Measurements from ENCODE around the gene AK1. TPM values are rescaled to one million over a fixed set of nuclear protein-coding genes. Genes with fewer than 3 reads are reported as not detected.

AK1 gene
- total and polyA plus RNA-seq, 2 experiments from 2014 or later, result 16.2 to 35.5 TPM

DNA sequence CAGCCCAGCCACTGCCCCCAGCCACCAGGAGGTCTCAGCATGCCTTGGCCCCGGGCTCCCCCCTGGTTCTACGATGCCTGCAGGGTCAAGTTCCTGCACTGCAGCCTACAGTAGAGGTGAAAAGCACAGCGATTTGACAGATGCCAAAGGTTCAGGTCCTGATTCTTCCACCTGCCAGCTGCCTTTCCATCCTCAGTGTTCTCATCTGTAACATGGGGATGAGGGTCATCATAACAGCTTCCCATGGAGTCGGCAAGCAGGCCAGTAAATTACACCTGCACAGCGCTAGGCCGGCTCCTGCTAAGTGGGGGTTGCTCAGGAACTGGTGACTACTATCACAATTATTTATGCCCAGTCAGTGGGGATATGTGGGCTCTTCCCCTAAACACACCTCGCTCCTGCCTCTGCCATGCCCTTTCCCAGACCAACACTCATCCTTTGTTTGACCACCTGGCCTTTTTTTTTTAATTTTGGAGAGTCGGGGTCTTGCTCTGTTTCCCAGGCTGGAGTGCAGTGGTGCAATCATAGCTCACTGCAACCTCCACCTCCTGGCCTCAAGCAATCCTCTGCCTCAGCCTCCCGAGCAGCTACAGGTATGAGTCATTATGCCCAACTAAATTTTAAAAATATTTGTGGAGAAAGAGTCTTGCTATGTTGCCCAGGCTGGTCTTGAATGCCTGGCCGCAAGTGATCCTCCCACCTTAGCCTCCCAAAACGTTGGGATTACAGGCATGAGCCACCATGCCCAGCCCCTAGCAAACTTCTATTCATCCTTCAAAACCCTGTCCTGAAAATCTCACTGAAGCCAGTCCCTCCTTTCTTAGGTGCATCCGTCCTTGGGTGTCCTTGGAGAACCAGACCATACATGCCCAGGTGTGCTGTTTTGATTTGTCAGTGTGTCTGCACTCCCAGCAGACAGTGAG lies 29.4 kb downstream of the AK1 start:
- H3K4me1 Mint-ChIP-seq, result peaks cover 8% of the 10 kb centered on the region
- no peak for DNase-seq (ENCODE audit: low spot score)
- peaks cover 8% of the 10 kb centered on the region for H3K36me3 Mint-ChIP-seq (ENCODE audit: low read depth)
- Histone ChIP-seq H3K36me3 (ENCODE audit: insufficient read depth) (no peaks in the 10 kb centered on the region), H3K27ac (ENCODE audit: low read depth) (no peak overlapping the region), H3K9me2 (ENCODE audit: insufficient read depth) (no peaks in the 10 kb centered on the region), H3K4me3 (no peak overlapping the region), H4K20me1 (replicated peaks; ENCODE audit: insufficient read depth) (no peaks in the 10 kb centered on the region), H3K27me3 (ENCODE audit: insufficient read depth) (no peaks in the 10 kb centered on the region), H3K79me2 (replicated peaks; ENCODE audit: insufficient read depth) (no peaks in the 10 kb centered on the region), H3F3A (replicated peaks; ENCODE audit: low read depth) (no peaks in the 10 kb centered on the region), H2AFZ (no peak overlapping the region), H3K4me2 (no peak overlapping the region), H3K4me1 (ENCODE audit: insufficient read depth) (no peaks in the 10 kb centered on the region; the same call in 1 of the 2 replicates)
- no peak overlapping the region; the same call in 2 of the 3 replicates for H3K4me3 Mint-ChIP-seq
- H3K27me3 Mint-ChIP-seq (ENCODE audit: insufficient read depth, low read depth, poor library complexity), result peaks cover 12% of the 10 kb centered on the region
- H3K27ac Mint-ChIP-seq, result no peak overlapping the region
- peaks cover 27% of the 10 kb centered on the region for H3K9me3 Mint-ChIP-seq
- no peak for ATAC-seq
- TF ChIP-seq STAT1 (IDR thresholded peaks at IDR 0.05; ENCODE audit: unreplicated experiment) (no peak), ZNF114 (CRISPR knock-in tag; IDR thresholded peaks at IDR 0.05) (no peak), JUNB (IDR thresholded peaks at IDR 0.05; ENCODE audit: unreplicated experiment) (no peak), CREB1 (CRISPR knock-in tag; IDR thresholded peaks at IDR 0.05; ENCODE audit: low read depth) (no peak), POLR2AphosphoS5 (IDR thresholded peaks at IDR 0.05; ENCODE audit: low read depth) (no peak), ZNF331 (CRISPR knock-in tag; IDR thresholded peaks at IDR 0.05; ENCODE audit: low read depth) (no peak), EZH2 (IDR thresholded peaks at IDR 0.05; ENCODE audit: low read depth, unreplicated experiment) (no peak), EZH2phosphoT487 (IDR thresholded peaks at IDR 0.05; ENCODE audit: unreplicated experiment) (no peak), NANOG (IDR thresholded peaks at IDR 0.05; ENCODE audit: borderline replicate concordance) (no peak)
- TF ChIP-seq, protein P1, sequence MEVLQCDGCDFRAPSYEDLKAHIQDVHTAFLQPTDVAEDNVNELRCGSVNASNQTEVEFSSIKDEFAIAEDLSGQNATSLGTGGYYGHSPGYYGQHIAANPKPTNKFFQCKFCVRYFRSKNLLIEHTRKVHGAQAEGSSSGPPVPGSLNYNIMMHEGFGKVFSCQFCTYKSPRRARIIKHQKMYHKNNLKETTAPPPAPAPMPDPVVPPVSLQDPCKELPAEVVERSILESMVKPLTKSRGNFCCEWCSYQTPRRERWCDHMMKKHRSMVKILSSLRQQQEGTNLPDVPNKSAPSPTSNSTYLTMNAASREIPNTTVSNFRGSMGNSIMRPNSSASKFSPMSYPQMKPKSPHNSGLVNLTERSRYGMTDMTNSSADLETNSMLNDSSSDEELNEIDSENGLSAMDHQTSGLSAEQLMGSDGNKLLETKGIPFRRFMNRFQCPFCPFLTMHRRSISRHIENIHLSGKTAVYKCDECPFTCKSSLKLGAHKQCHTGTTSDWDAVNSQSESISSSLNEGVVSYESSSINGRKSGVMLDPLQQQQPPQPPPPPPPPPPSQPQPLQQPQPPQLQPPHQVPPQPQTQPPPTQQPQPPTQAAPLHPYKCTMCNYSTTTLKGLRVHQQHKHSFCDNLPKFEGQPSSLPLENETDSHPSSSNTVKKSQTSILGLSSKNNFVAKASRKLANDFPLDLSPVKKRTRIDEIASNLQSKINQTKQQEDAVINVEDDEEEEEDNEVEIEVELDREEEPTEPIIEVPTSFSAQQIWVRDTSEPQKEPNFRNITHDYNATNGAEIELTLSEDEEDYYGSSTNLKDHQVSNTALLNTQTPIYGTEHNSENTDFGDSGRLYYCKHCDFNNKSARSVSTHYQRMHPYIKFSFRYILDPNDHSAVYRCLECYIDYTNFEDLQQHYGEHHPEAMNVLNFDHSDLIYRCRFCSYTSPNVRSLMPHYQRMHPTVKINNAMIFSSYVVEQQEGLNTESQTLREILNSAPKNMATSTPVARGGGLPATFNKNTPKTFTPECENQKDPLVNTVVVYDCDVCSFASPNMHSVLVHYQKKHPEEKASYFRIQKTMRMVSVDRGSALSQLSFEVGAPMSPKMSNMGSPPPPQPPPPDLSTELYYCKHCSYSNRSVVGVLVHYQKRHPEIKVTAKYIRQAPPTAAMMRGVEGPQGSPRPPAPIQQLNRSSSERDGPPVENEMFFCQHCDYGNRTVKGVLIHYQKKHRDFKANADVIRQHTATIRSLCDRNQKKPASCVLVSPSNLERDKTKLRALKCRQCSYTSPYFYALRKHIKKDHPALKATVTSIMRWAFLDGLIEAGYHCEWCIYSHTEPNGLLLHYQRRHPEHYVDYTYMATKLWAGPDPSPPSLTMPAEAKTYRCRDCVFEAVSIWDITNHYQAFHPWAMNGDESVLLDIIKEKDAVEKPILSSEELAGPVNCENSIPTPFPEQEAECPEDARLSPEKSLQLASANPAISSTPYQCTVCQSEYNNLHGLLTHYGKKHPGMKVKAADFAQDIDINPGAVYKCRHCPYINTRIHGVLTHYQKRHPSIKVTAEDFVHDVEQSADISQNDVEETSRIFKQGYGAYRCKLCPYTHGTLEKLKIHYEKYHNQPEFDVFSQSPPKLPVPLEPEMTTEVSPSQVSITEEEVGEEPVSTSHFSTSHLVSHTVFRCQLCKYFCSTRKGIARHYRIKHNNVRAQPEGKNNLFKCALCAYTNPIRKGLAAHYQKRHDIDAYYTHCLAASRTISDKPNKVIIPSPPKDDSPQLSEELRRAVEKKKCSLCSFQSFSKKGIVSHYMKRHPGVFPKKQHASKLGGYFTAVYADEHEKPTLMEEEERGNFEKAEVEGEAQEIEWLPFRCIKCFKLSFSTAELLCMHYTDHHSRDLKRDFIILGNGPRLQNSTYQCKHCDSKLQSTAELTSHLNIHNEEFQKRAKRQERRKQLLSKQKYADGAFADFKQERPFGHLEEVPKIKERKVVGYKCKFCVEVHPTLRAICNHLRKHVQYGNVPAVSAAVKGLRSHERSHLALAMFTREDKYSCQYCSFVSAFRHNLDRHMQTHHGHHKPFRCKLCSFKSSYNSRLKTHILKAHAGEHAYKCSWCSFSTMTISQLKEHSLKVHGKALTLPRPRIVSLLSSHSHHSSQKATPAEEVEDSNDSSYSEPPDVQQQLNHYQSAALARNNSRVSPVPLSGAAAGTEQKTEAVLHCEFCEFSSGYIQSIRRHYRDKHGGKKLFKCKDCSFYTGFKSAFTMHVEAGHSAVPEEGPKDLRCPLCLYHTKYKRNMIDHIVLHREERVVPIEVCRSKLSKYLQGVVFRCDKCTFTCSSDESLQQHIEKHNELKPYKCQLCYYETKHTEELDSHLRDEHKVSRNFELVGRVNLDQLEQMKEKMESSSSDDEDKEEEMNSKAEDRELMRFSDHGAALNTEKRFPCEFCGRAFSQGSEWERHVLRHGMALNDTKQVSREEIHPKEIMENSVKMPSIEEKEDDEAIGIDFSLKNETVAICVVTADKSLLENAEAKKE (CRISPR knock-in tag; IDR thresholded peaks at IDR 0.05), result no peak
- TF ChIP-seq, protein P2, sequence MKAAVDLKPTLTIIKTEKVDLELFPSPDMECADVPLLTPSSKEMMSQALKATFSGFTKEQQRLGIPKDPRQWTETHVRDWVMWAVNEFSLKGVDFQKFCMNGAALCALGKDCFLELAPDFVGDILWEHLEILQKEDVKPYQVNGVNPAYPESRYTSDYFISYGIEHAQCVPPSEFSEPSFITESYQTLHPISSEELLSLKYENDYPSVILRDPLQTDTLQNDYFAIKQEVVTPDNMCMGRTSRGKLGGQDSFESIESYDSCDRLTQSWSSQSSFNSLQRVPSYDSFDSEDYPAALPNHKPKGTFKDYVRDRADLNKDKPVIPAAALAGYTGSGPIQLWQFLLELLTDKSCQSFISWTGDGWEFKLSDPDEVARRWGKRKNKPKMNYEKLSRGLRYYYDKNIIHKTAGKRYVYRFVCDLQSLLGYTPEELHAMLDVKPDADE (IDR thresholded peaks at IDR 0.05), result no peak
- TF ChIP-seq, protein P3, sequence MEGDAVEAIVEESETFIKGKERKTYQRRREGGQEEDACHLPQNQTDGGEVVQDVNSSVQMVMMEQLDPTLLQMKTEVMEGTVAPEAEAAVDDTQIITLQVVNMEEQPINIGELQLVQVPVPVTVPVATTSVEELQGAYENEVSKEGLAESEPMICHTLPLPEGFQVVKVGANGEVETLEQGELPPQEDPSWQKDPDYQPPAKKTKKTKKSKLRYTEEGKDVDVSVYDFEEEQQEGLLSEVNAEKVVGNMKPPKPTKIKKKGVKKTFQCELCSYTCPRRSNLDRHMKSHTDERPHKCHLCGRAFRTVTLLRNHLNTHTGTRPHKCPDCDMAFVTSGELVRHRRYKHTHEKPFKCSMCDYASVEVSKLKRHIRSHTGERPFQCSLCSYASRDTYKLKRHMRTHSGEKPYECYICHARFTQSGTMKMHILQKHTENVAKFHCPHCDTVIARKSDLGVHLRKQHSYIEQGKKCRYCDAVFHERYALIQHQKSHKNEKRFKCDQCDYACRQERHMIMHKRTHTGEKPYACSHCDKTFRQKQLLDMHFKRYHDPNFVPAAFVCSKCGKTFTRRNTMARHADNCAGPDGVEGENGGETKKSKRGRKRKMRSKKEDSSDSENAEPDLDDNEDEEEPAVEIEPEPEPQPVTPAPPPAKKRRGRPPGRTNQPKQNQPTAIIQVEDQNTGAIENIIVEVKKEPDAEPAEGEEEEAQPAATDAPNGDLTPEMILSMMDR (conservative IDR thresholded peaks at IDR 0.05; ENCODE audit: low read depth in 2 of 2), result no peak
- TF ChIP-seq, protein P4, sequence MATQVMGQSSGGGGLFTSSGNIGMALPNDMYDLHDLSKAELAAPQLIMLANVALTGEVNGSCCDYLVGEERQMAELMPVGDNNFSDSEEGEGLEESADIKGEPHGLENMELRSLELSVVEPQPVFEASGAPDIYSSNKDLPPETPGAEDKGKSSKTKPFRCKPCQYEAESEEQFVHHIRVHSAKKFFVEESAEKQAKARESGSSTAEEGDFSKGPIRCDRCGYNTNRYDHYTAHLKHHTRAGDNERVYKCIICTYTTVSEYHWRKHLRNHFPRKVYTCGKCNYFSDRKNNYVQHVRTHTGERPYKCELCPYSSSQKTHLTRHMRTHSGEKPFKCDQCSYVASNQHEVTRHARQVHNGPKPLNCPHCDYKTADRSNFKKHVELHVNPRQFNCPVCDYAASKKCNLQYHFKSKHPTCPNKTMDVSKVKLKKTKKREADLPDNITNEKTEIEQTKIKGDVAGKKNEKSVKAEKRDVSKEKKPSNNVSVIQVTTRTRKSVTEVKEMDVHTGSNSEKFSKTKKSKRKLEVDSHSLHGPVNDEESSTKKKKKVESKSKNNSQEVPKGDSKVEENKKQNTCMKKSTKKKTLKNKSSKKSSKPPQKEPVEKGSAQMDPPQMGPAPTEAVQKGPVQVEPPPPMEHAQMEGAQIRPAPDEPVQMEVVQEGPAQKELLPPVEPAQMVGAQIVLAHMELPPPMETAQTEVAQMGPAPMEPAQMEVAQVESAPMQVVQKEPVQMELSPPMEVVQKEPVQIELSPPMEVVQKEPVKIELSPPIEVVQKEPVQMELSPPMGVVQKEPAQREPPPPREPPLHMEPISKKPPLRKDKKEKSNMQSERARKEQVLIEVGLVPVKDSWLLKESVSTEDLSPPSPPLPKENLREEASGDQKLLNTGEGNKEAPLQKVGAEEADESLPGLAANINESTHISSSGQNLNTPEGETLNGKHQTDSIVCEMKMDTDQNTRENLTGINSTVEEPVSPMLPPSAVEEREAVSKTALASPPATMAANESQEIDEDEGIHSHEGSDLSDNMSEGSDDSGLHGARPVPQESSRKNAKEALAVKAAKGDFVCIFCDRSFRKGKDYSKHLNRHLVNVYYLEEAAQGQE (IDR thresholded peaks at IDR 0.05; ENCODE audit: unreplicated experiment), result no peak

All from GM23338 (cell line).